Skin of body (tissue), 2 donors: ENCODE measurements around the gene PDCD4. TPM values are rescaled to one million over a fixed set of nuclear protein-coding genes. Genes with fewer than 3 reads are reported as not detected.
A peak's percentile ranks its signal among the peaks of the same experiment; 100 is the strongest.

Source experiments
- DNase-seq: peaks from one replicate; lab custom pipeline; 2025; lab: John Stamatoyannopoulos, UW
- total RNA-seq: library from RNA; depleted of rRNA; stranded (reverse); fragments of >200 nt; gene quantifications from one replicate; pipeline ENCODE4 v1.2.3, GENCODE V29; 2014

Gene PDCD4
- total RNA-seq, 1 donor from 2014 or later: 205 TPM

DNA sequence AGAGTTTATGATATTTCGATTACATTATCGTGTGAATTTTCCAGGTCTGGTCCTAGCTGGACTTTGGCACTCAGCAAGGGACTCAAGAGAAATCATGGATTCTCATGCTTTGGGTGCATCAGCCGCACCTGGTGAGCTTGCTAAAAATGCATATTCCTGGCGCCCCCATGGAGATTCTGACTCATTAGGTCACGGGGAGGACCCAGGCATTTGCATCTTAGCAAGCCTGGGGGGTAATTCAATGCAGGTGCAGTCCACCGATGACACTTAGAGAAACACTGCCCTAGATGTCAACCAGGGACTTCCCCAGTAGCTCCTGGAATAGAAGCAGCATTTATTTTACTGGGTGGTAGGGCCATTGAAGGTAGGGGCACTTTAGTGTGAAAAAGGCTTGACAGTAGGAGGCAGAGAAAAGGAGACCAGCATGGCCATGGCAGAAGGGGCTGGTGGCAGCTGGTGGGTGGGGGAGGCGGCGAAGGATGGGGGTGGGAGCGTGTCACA lies 29.9 kb upstream of the PDCD4 start:
- no peak for DNase-seq

DNA sequence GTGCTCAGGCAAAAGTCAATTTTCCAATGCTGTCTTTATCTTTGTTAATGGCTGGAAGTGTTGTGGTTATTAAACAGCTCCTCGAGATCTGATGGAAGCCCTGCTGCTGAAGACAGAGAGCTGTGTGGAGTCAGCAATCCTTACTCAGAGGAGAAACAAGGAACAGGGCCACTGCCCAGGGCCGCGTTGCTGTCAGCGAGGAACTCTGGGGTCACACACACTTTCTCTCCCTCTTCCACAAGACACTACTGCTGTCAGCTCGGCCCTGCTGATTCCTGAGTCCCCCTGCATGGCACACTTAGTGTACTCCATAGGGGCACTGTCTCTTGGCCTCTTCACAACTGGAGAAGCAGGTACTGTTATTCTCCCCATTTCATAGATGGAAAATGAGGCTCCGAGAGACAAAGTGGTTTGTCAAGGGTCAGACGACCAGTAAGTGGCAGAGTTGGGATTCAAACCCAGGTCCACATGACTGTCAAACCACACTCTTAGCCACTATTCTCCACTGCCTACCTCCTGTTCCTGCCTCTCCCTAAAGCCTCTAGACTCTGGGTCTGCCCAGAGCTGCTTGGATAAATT lies 29.3 kb upstream of the PDCD4 start:
- no peak for DNase-seq

DNA sequence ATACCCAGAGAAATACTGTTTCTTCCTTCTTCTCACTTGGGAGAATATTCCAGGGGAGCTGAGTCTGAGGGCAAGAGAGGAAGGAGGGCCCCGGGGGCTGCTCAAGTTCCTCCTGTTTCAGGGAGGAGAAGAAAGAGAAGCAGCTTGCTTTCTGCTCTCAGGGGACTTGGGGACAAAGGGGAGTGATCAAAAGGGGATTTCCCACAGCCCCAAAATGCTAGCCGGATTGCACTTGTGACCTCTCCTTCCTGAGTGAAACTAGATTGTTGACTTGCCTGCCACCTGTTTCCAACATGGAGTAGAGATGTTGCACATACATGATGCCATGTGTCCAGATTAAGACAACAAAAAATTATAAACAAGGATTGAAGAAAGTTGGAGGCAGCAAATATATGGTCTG lies 28.7 kb upstream of the PDCD4 start:
- DNase-seq: no peak

DNA sequence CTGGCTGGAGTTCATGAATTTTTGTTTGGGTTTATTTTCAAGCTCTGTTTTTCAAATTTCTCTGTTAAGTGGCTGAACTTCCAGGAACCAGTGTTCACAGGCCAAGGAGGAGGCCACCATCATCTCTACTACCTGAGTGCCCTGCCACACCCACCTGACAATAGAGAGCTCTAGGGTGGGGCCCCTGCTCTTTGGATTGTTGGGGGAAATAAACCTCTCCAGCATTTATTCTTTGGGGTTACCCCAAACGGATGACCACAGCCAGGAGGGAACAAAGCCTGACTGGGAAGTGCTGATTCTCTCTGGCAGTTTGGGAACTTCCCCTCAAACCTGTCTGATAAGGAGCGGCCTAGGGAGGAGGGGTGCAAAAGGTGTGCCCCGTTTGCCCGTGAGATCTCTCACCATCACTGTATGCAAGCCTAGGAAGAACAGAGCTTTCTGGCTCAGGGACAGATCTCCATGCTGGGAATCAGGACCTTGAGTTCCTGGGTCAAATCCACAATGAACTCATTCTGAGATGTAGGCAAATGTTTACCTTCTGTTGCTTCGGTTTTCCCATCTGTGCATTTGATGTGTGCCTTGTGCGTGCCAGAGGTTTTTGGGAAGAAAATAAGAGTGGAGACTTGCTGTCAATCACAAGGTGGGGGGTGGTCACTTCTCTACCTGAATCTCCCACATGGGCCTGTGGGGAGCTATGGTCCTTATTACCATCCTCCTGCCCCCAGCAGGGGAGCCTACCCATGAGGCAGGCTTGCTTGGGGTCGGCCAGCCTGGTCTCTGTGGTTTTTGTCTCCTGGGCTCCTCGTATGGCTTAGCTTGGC lies 27.7 kb upstream of the PDCD4 start:
- no peak for DNase-seq

DNA sequence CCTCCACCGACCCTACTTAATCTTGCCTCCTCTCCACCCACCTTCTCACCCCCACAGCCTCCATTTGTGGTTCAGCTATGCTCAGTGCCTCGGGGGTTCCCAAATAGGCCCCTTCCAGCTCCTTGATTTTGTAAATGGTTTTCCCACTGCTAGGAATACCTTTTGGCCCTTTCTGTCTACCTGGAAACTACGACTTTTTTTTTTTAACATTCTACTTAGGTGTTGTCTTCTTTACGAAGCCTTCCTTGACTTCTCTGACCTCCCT lies 27.2 kb upstream of the PDCD4 start:
- no peak for DNase-seq

DNA sequence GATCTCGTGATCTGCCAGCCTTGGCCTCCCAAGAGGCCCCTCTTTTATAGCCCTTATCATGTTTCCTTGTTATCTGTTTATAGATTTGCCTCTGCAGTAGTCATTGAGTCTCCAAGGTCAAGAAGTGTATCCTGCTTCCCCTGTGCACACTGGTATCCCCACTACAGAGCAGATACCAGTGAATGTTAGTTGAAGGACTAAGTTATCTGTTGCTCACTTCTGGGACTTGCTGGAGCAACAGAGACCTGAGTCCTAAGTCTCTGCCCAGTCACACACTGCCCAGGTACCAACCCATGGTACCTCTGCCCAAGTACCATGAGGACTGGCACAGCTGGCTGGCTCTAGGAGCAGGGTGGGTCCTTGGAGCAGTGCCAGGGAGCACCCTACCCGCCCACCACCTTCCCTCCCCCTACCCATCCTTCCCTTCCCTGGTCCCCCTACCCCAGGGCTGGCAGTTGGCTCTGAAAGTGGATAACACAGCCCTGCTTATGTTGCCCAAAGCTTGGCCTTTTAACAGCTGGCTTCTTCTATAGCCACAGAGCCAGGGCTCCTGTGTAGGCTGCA lies 26.5 kb upstream of the PDCD4 start:
- DNase-seq: no peak

DNA sequence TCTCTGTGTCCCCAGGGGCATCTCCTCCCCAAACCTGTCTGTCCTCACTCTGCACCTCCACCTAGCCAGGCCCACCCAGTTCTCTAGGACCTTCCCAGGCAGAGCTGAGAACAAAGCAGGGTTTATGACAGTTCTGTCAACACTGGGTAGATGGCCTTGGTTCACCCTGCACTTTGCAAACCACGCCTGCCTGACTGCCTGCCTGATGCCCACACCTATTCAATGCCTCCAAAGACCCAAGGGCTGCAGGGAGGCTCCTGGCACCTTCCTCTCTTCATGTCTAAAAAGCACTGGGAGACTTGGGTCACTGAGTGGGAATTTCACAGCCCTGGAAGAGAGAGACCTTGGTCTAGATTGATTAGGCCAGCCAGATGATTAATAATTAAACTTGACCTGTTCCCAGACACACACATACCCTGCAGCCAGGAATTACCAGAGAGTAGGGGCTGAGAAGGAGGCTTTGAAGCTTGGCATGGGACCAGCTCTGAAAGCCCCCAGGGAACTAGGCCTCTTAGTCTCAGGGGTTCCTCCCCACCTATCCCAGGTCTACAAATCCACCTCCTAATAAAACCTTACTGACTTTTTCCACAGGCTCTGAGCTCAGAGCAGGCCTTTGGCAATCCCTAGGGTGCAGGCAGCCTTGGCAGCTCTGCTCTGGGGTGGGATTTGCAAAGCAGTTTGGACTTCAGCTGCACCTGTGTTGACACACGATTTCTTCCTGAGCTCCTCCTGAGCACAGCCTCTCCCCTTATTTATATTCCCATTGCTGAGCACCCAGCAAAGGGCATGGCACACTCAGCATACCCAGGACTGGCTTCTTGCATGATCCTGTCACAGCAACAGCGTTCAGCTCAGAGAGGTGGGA lies 25.7 kb upstream of the PDCD4 start:
- DNase-seq: no peak

DNA sequence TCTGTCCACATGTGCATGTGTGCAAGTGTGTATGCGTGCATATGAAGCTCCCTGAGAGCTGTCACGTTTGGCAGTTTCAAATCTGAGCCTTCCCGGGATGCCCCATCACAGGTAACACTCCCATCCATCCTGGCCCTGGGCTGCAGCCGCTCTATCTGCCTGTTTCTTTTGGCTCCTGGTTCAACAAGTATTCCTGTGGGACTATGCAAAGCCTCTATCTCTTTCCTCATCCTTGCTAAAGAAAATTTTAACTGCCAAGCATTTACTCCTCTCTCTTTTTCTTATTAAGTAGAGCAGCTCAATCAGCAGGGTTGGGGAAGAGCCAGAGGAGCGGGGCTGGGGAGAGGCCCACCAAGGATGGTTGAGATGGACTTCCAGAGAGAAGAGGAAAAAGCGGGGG lies 24.4 kb upstream of the PDCD4 start:
- DNase-seq: no peak

DNA sequence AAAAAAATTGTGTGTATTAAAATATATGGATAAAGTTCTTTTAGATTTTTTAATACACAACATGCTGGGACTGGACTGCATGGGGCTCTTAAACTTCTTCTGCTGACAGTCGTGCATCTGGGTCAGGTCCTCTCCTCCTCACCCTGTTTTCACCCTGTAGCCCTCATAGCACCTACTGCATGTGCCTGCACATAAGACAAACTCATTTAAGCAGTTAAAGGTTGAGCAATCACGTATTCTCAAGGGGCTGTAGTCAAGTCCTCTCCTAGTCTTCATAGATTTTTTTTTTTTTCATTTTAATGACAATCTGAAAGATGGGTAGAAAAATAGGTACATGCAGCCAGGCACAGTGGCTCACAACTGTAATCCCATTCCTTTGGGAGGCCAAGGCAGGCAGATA lies 23.6 kb upstream of the PDCD4 start:
- no peak for DNase-seq

DNA sequence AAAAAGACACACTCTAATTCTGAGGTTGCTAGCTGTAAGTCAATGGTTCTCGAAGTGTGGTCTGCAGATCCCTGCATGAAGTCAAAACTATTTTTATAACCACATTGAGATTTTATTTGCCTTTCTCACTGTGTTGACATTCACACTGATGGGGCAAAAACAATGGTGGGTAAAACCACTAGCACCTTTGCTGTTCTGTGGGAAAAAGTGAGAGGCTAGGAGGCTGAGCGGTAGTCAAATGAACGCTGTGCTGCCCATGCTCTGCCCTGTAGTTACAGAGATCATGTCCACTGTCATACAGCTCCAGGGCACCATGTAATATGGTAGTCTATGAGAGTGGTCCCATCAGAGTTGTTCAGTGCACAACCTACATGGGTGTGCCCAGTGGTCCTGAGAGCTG lies 21.6 kb upstream of the PDCD4 start:
- DNase-seq: no peak

DNA sequence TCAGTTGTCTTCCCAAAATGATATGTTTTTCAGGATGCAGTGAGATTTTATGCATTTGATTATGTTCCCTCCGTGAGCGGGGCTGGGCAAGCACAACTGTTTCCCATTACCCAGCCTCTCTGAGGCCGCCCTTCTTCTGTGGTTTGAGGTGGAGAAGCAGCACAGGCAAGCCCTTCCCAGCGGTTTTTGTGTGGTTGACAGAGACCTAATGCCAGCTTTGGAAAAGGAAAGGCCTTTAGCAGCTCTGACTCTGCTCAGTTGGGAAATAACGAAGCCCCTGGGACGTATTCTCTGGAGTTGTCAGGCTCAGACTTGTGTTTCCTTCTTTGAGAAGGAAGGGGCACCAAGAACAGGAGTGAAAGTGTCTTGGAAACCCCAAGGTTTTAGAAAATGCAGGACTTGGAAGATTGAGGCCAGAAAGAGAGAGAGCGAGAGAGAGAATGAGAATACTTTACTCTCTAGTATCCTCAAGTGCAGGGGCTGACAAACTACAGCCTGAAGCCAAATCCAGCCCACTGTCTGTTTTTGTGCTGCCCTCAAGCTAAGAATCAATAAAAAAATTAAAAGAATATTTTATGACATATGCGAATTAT lies 20.6 kb upstream of the PDCD4 start:
- peak; percentile 55 for DNase-seq

DNA sequence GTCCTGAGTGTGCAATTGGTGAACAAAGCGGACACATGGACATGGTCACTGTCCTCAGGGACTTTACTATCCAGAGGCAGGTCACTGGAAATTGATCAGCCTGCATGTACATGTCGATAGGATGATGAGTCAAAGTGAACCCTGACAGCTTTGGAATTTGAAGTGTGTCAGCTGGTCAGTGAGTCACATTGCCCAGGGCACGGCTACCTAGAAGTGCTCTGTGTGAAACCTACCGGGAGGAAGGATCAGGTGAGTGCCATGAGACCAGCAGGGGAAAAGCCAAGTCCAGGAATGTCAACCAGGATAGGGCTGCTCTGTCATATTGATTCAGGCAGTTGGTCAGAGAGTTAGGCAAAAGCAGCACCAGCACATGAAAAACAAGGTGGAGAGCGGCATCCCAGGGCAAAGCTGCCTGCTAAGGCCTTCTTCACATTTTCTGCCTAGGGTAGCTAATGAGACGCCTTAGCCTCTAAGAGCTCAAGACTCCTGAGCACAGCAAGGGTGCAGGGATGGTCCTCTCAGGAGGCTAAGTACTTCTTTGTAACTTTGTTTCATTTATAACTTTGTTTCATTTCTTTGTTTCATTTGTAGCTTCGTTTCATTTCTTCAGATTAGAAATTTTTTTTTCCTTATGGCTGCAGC lies 19.4 kb upstream of the PDCD4 start:
- DNase-seq: no peak

DNA sequence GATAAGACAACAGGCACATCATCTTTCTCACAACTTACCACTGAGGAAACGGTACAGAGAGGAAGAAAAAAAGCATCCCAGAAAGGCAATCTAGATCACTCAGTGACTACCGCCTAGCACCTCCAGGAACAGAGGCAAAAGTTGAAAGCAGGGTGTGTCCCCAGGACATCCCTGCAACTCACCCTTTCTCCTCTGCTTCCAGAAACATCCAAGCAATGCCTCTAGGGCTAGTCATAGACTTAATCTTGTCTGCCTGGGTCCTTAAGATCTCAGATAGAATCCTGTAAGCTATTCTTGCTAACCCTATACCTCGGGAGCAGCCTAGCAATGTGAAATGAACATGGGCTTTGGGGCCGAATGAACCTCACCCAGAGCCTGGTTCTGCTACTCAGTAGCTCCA lies 18.8 kb upstream of the PDCD4 start:
- DNase-seq: no peak

DNA sequence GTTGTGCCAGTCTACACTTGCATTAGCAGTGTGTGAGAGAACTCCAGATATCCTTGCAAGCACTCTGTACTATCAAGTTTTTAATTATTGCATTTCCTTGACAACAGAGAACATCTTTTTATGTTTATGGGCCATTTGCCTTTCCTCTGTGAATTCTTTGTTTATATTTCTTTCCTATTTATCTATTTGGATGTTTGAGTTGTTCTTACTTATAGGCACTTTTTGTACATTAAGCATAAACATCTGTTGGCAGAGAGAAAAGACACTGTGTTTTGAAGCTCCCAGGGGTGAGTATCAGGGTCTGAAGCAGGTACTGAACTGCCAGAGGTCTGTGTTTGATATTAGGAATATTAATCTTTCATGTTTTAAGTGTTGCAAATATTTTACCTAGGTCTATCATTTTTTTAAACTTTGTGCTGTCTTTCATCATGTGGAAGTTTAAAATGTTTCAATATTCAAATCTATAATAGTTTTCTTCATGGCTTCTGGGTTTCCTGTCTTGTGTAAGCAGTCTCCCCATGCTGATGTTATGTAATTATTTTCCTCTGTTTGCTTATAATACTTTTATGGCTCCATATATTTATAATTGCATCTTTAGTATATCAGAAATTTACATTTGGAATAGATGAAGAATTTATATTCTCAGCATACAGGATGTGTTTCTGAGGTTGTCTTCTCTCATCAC lies 17.7 kb upstream of the PDCD4 start:
- peak; percentile 24 for DNase-seq

DNA sequence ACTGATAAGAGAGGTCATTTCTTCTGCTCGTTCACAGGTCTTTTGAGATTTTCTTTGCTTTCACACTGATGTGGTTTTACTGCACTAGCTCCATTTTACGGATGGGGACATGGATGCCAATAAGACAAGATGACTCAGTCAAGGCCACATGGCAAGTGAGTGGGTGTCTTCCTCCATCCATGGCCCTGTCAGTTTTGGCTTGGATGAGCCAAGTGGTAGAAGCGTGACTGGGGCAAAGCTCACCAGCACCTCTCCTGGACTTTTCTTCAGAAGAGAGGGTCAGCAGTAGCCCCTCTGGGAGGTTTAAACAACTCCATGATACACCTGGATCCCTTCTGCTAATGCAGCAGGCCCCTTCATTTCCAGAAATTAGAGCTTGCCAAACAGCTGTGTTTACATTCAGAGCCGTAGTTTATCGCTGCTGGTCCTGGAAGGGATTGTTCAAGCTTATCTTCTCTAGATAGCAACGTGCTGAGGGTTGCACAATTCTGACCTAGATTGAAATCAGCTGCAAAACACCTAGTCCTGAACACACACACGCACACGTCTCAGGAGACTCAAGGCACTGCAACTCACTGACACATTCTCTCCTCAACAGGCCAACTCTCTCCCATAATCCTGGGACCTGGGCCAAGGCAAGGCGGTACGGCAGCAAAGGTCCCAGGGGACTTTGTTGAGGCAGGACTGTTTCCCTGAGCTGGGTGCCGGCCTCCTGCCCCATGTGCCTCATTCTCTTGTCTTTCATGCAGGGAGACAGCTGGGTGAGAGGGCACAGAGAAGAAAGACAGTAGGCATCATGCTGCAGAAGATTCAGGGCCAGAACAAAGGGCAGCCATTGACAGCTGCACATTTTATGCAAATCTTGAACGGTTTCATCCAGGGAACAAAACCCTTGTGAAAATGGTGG lies 14.2 kb upstream of the PDCD4 start:
- DNase-seq: peak; percentile 58

DNA sequence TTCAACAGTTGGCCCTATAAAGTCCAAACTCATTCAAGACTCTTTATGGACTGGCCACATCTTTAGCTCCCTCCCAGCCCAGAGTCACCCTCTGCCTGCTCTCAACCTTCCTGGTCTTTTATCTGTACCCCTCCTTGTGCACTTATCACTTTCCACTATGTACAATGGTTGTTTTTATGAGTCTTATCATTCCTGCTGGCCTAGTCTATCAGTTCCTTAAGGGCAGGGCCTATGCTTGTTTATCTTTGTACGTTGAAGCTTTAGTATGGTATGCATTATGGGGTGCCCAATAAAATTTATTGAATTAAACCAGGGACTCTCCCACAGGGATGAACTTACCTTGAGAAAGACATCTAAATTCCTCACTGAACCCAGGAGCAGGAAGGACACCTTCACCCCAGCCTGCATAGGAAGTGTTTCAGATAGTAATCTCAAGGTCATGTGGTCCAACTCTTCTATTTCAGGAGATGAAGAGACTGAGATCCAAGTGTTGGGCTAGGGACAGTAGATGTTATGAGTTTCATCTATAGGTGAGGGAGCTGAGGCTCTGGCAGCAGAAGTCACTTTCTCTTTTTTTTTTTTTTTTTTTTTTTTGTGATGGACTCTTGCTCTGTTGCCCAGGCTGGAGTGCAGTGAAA lies 13.3 kb upstream of the PDCD4 start:
- DNase-seq: no peak

DNA sequence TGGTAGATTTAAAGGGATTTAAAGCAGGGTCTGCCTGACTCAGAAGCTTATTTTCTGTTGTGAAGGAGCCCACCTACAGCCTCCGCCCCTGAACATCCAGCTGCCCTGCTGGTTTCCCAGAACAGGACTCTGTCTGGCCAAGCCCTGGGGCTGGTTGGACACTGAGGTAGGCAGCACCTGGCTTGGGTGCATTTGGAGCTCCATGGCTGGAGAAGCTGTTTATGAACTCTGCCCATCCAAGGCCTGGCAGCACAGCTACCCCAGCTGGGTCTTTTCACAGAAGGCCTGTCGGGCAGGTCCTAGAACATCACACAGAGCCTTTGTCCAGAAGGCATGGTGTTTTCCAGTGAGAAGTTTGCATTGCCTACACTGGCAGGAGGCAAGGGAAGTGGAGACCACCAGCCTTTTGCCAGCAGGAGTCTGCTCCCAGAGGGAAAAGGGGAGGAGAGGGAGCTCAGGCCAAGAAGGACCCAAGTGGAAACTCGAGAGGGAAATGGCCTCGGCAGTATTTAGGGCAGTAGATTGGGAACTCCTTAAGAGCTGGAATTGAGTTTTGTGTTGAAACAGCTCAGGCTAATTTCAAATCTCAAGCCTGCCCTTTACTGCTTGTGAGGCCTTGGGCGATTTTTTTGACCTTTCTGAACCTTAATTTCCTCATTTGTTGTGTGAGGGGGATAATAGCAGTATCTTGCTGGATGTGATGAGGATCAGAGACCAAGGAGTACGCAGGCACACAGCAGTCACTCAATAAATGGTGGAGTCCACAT lies 12.3 kb upstream of the PDCD4 start:
- no peak for DNase-seq

DNA sequence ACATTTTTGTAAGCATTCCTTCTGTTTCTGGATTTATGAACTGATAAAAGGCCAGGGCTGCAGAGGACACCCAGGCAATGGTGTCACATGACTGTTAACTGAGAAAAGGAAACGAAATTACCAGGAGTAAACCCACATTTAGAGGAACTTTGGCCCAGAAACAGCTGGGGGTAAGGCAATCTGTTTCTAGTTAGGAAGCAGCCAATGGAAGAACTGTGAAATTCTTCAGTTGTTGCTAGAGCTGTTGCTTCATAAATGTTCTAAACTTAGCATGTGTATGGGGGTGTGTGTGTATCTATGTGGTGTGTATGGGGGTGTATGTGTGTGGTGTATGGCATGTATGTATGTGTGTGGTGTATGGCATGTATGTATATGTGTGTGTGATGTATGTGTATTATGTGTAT lies 11.8 kb upstream of the PDCD4 start:
- peak; percentile 94 for DNase-seq
